Tibial nerve (tissue), 4 donors: ENCODE results near the gene POLE4.

ENCODE experiments used
- EP300 ChIP-seq, 2 donors: sonication (generic); formaldehyde crosslinking; IDR thresholded peaks; one replicate each; pipeline ENCODE4 v1.6.1; 2017; ENCODE audit warnings: antibody characterized with exemption in 2 of 2, mild to moderate bottlenecking in 1 of 2
- POLR2A ChIP-seq, 2 donors: fragments of 450-650 bp; IDR thresholded peaks; one replicate each; pipeline ENCODE4 v1.6.1; 2017; ENCODE audit warnings: antibody characterized with exemption in 2 of 2, mild to moderate bottlenecking in 2 of 2, moderate library complexity in 2 of 2
- TF ChIP-seq, protein P1 (sequence below), 5 experiments: fragments of 200-600 bp in 3 of 5; fragments of 450-650 bp in 2 of 5; sonication (generic) in 3 of 5; IDR thresholded peaks; one replicate each; pipeline ENCODE4 v1.5.1; 2016 to 2019; ENCODE audit warnings: antibody characterized with exemption in 5 of 5, mild to moderate bottlenecking in 3 of 5, moderate library complexity in 2 of 5

DNA sequence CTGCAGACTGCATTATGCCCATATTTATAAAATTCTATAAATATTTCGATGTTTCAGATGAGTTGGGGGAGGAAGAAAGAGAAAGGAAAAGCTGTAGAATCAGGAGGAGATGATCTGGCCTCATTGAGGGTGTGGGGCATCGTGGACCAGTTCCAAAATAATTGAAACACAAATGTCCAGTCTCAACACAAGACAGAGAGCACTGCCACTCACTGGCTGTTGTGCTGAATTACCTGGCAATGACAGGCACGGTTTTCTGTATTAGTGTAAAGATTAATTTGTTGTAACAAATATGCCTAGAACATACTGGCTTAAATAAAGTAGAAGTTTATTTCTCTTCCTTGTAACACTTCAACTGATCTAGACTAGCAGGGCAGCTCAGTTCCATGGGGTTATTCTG lies 24.1 kb downstream of the POLE4 start:
- TF ChIP-seq, protein P1, sequence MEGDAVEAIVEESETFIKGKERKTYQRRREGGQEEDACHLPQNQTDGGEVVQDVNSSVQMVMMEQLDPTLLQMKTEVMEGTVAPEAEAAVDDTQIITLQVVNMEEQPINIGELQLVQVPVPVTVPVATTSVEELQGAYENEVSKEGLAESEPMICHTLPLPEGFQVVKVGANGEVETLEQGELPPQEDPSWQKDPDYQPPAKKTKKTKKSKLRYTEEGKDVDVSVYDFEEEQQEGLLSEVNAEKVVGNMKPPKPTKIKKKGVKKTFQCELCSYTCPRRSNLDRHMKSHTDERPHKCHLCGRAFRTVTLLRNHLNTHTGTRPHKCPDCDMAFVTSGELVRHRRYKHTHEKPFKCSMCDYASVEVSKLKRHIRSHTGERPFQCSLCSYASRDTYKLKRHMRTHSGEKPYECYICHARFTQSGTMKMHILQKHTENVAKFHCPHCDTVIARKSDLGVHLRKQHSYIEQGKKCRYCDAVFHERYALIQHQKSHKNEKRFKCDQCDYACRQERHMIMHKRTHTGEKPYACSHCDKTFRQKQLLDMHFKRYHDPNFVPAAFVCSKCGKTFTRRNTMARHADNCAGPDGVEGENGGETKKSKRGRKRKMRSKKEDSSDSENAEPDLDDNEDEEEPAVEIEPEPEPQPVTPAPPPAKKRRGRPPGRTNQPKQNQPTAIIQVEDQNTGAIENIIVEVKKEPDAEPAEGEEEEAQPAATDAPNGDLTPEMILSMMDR (IDR thresholded peaks at IDR 0.05) = no peak
- TF ChIP-seq POLR2A (IDR thresholded peaks at IDR 0.05) (no peak), EP300 (IDR thresholded peaks at IDR 0.05) (no peak)
